Head of caudate nucleus (tissue), 42 donors: ENCODE data around the gene CSTA.
A peak's percentile ranks its signal among the peaks of the same experiment; 100 is the strongest.

Experiments used
- DNase-seq, 42 donors: peaks; one replicate each; pipeline versions ENCODE4 v3.0.0 to v3.0.0-alpha.2; 2020 to 2021; ENCODE audit warnings: mixed read lengths in 7 of 42
- intact Hi-C: fragments of 100-400 bp; cut with DNase I; formaldehyde crosslinking; loops from one replicate; pipeline ENCODE4 v1.15.0; 2022

Gene CSTA

DNA sequence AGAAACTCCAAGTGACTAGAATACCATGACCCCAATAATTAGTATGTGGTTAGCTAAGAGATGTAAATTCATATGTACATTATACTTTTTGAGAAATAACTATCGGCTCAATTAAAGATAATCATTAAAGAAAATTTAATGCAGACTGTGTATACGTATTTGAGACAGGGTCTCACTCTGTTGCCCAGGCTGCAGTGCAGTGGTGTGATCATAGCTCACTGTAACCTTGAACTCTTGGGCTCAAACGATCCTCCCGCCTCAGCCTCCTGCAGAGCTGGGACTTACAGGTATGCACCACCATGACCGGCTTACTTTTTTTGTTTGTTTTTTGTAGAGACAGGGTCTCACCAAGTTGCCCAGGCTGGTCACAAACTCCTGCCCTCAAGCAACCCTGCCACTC is 8.7 kb upstream of the CSTA start:
- no peak for DNase-seq
- intact Hi-C loops, result no loop called here

DNA sequence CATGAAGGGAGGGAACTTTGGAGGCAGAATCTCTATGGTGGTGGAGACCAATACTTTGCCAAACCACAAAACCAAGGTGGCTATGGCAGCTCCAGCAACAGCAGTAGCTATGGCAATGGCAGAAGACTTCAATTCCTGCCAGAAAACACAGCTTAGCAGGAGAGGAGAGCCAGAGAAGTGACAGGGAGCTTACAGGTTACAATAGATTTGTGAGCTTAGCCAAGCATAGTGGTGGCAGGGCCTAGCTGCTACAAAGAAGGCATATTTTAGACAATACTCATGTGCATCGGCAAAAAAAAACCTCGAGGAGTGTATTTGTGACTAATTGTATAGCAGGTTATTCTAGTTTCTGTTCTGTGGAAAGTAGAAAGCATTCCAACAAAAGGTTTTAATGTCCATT is 6.4 kb upstream of the CSTA start:
- DNase-seq, result no peak
- intact Hi-C loops, result no loop called here

DNA sequence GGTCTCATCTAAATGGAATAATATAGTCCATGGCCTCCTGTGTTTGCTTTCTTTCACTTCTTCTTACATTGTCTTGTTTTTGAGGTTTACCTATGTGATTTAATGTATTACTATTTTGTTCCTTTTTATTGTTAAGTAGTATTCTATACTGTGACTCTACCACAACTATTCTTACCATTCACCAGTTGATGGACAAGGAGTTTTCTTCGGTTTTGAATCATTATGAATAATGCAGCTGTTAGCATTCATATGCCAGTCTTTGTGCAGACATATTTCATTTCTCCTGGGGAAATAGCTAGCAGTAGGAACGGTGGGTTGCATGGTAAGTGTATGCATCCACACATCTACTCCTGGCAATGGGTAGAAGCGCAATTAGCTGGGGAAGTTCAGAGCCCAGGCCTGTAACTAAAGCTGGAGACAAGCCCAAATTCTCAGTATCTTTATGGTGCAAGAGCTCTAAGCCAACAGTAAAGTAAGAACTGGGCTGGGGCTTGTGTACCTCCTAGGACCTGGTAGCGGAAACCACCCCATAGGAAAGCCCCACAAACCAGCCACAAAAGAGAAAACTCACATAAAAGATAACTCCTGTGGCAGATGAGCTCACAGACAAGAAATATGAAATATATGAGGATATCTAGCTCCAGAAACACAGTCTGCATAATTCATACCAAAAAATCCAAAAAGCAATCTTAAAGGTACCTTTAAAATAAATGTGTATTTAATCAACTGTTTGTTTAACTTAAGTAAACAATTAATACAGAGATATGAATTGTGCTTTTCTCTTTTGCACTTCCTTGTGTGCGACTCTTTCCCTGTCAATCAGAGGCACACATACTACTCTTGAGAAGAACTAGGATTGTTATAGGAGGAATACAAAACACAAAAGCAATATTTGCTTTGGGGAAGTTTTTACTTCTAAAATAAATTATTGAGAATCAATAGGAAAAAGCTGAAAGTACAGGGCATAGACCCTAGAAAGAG is 2.7 kb upstream of the CSTA start:
- no peak for DNase-seq
- intact Hi-C loops, result no loop called here

DNA sequence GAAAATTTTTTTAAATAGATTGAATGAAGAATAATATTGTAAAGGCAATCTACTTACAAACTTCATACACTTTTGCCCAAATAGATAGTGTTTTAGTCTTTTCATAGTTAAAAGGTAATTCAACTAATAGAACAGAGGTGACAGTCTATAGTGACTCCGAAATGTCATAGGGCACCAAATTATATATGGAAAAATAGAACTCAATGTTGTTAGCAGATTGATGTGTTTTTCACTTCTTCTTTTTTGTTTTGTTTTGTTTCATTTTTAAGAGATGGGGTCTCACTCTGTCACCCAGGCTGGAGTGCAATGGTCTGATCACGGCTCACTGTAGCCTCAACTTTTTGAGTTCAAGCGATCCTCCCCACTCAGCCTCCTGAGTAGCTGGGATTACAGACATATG is 721 bp downstream of the CSTA start:
- no peak for DNase-seq
- intact Hi-C loops, result no loop called here

DNA sequence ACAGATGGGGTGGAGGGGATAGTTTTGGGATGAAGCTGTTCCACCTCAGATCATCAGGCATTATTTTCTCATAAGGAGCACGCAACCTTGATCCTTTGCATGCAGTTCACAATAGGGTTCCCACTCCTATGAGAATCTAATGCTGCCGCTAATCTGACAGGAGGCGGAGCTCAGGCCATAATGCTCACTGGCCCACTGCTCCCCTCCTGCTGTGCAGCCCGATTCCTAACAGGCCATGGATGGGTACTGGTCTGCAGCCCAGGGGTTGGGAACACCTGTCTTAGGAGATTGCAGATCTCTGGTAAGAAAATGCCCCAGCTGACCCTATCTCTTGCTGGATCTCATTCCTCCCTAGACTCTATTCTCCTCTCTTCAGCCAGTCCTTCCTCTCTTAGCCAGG is 6.8 kb downstream of the CSTA start:
- intact Hi-C loops, result no loop called here
- no peak for DNase-seq

DNA sequence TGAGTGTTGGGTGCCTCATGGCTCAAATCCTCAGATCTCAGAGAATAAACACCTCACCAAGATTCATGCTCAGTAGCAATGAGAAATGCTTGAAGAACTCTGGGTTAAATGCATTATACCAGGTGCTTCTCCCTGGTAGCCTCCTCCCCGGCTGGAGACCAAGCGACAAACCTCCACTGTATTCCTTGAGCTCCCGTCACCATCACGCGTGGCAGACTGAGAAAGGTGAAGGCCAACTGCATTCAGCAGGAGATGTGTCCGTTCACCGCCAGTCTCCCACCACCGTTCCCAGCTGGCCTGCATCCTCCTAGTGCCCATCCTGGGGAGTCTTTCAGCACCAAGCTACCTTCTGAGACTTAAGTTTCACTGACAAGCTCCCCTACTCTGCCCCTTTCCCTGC is 7.5 kb downstream of the CSTA start:
- intact Hi-C loops, result no loop called here

DNA sequence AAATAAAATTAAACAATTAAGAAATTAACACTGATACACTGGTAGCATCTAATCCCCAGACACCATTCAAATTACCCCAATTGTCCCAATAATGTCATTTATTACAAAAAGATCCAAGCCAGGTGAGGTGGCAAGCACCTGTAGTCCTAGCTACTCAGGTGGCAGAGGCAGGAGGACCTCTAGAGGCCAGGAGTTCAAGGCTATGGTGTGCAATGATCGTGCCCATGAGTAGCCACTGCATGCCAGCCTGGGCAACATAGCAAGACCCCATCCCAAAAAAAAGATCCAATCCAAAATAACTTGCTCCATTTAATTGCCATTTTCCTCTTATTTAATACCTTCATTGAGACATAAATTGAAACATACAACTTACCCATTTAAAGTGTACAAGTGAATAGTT is 17.8 kb downstream of the CSTA start:
- no peak for DNase-seq
- intact Hi-C loops, result no loop called here

More for the DNA sequence above, 7.5 kb downstream of the CSTA start:
- DNase-seq, result no peak

DNA sequence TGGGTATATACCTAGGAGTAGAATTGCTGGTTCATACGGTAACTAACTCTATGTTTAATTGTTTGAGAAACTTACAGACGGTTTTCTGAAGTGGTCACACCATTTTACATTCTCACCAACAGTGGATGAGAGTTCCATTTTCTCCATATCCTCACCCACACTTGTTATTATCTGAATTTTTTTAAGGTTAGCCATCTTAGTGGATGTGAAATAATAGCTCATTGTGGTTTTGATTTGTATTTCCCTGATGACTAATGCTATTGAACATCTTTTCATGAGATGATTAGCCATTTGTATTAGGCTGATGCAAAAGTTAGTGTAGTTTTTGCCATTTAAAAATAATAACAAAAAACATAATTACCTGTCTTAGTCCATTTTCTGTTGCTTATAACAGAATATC is 18.6 kb downstream of the CSTA start:
- DNase-seq, result no peak
- intact Hi-C loops, result no loop called here

DNA sequence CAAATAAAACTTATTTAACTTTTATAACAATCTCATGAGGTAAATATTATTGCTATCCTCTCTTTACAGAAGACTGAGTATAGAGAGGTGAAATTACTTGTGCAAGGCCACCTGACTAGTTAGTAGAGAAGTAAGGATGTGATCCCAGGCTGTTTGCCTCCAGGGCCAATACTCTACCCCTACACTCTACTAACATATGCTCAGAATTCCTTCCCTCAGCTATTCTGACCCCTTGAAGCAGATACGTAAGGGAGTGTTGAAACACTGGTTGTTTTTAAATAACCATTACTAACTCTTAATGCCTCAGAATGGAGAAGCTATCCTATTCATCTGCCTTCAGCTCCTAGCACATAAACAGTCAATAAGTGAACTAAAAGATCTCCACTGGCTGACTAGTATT is 24.1 kb downstream of the CSTA start:
- DNase-seq, result no peak
- intact Hi-C loops, result no loop called here

DNA sequence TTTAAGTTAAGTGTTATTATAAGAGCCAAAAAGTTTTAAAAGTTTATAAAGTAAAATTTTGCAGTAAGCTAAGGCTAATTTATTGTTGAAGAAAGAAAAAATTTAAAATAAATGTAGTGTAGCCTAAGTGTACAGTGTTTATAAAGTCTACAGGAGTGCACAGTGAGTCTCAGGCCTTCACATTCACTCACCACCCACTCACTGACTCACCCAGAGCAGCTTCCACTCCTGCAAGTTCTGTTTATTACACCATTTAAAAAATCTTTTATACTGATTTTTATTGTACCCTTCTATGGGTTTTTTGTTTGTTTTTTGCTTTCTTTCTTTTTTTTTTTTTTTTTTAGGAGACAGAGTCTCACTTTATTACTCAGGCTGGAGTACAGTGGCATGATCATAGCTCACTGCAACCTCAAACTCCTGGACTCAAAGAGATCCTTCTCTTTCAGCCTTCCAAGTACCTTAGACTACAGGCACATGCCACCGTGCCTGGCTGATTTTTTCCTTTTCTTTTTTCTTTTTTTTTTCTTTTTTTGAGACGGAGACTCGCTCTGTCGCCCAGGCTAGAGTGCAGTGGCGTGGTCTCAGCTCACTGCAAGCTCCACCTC is 25.9 kb downstream of the CSTA start:
- intact Hi-C loops, result no loop called here
- peak in 26 of 42 donors; percentile 3 to 63 (median 24) for DNase-seq

DNA sequence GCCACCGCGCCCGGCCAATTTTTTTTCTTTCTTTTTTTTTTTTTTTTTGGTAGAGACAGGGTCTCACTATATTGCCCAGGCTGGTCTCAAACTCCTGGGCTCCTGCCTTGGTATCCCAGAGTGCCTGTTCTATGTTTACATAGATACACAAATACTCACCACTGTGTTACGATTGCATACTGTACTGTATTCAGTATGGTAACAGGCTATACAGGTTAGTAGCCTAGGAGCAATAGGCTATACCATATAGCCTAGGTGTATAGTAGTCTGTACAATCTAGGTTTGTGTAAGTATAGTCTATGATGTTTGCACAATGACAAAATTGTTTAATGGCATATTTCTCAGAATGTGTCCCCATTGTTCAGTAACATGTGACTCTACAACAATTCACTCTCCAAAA is 26.6 kb downstream of the CSTA start:
- intact Hi-C loops, result no loop called here

DNA sequence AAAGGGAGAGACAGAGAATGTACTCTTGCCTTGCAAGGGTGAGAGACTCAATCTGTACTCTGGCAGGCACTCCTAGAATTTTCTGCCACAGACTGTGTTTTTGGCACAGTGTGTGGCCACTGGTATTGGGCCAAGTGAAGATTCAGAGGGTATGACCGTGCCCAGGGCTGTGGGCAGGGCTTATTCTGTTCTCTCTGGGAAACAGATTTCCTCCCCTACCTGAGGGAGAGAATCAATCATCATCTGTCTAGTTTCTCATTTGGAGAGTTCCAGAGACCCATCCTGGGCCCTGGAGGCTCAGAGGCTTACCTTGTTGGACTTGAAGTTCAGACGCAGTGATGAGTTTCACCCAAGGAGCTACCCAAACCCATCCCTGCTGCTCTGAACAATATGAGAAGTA is 28.2 kb downstream of the CSTA start:
- intact Hi-C loops, result no loop called here
- DNase-seq, result no peak

More for the DNA sequence above, 26.6 kb downstream of the CSTA start:
- no peak for DNase-seq

DNA sequence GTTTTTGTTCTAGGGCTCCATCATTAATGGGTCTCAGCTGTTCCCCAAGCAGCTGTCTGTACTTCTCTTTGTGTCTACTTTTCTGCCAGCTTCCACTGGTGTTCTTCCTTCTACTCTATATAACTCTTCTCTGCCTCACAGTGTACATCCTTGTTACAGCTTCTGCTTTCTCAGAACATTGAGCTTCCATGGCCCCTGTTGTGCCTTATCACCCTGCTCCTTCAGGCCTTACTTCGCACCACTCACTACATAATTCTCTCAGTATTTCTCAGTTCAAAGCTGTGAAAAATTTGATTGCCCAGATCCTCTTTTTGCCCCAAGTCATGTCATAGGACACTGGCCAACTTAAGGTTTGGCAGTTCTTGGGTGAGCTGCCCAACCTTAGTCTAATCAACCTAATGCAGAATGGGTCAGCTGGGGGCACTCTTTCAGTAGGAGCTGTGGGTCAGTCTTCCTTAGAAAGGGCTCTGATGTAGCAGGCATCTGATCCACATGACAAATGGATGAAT is 28.9 kb downstream of the CSTA start:
- intact Hi-C loops, result no loop called here
- no peak for DNase-seq

DNA sequence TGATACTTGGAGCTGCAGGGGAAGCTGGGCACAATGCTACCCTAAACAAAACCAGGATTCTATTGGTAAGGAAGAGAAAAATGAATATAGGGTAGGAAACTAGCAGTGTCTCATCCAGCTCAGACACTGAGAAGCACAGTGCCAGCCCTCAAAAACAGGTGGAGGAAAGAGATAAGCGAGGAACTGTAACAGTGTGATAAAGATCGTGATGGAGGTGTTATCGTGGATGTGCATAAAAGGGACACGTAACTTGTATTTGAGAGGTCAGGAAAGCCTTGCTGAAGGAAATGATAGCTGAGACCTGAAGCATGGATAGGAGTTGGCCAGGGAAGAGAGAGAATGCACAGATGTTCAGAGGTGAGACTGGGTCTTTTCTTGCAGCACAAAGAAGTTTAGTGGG is 30.6 kb downstream of the CSTA start:
- DNase-seq, result no peak
- intact Hi-C loops, result no loop called here

DNA sequence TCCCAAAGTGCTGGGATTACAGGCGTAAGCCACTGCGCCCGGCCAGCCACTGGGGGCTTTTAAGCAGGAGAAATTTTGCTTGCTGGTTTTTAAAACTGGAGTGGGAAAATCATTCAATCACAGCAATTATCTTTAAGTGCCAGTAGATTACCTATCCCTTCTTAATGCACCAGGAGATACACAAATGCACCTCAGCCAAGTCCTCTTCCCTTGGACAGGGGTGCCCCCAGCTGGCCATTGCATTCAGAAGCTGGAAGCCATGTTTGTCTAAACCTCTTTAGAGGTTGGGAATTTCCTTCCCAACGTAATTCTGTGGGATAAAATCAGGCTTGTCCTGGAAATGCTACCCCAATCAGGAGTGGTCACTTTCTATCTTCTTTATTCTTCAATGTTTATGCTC is 31.4 kb downstream of the CSTA start:
- DNase-seq, result peak in 19 of 42 donors; percentile 5 to 45 (median 16)
- intact Hi-C loops, result no loop called here

DNA sequence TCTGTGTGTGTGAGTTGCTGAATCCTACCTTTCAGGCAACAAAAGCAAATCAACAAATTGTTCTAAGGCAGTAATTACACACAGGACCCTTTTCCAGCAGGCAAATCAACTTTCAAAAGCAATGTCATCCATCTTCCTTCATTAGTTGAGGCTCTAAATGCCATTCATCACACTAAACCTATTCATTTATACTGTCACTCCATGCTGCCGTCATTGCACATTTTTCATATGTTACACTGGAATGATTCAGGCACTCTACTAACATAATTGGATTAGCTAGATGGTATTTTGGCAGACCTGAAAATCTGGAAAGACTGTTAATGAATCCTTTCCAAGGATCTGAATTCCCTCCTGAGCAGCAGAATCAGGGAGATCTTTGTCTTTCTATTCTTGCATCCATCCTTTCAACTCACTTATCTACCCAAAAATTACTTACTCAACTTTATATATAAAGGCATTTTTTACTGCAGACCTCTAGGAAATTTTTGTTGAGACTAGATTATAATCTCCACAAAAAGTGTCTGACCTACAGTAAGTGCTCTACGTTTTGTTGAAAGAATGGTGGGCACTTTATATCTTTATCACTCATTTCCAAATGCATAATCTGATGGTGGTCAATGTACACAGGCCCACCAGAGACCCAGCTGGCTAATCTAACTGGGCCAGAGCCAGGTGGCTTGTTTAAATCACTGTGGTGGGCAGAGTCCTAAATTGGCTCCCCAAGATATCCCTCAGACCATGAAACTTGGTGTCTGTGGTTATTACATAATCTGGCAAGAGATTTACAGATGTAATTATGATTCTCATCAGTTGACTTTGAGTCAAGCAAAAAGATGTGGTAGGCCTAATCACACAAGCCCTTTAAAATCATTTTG is 33.0 kb downstream of the CSTA start:
- no peak for DNase-seq
- intact Hi-C loops, result no loop called here

DNA sequence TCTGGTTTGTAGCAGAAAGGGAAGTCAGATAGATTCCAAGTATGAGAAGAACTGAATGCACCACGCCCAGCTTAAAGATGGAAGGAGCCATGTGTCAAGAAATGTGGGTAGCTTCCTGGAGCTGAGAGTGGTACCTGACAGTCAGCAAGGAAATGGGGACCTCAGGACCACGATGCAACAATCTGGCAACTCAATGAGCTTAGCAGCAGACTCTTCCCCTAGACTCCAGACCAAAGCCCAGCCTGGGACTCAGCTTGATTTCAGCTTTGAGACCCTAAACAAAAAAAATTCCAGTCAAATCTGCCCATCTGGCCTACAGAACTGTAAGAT is 33.6 kb downstream of the CSTA start:
- intact Hi-C loops, result no loop called here
- no peak for DNase-seq

DNA sequence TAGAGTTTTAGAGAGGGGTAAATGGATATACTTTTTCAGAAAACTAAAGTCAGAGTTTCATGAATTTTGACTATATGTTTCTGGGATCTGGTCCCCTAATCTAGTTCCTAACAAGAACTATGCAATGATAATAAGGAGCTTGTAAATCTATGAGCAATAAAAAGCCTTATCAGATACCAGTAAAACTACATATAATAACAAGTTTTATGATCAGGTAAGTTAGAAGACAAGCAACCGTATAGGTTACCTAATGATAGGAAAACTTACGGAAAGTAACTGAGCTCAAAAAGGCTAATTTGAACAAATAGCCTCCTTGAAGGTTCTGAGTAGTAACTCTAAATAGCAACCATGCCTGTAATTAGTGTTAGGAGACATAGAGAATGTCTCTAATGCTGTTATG is 37.0 kb downstream of the CSTA start:
- intact Hi-C loops, result no loop called here
- DNase-seq, result no peak

DNA sequence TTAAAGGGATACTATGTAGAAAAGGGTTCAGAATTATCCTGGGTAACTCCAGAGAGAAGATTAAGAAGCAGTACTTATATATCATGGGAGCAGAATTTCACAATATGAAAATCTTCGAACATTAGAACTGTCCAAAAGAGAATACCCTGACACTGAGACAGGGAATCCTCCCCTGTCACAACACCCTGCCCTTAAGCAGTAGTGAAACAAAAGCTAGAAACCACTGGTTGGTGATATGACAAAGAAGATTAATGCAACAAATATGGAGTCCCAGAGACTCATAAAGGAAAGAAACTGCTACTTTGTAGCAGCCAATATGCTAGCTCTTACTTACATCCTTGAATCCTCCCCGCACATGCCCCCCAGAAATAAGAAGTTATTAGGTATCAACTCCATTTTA is 39.4 kb downstream of the CSTA start:
- intact Hi-C loops, result no loop called here

DNA sequence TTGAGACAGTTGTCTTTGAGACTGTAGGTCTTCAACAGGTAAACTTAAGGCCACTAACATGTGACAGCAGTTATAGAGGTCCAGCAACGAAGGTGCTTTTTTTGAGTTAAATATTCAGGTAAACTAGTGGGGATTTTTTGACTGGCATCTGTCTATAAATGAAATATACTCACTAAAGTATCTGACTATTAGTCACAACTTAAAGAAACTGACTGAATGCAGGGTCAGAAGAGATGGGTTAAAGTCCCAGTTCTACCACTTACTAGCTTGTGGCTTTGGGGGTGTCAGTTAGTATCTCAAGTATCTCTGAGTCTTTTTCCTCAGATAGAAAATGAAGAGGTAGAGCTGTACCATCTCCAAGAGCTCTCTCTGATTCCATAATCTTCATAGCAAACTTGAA is 40.0 kb downstream of the CSTA start:
- intact Hi-C loops, result no loop called here
- DNase-seq, result no peak

More for the DNA sequence above, 39.4 kb downstream of the CSTA start:
- DNase-seq, result no peak
